ENCODE data around the gene ZFR2. TPM values are rescaled to one million over a fixed set of nuclear protein-coding genes. Genes with fewer than 3 reads are reported as not detected.

ZFR2 gene
- polyA plus RNA-seq, 3 donors: not detected

DNA sequence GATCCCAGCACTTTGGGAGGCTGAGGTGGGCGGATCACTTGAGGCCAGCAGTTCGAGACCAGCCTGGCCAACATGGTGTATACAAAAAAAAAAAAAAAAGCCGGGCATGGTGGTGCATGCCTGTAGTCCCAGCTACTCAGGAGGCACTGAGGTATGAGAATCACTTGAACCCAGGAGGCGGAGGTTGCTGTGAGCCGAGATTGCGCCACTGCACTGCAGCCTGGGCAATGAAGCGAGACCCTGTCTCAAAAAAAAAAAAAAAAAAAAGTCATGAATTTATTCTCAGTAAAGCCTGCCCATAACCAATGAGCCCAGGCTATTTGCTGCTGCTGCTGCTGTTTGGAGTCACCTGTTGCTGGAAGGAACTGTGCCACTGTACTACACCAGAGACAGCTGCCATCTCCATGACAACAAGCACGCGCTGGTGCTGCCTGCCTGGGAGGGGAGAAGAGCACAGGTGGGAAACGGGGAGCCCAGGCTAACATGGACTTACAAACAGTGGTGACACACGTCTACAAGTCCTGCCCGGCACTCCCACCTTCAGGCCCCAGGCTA, 11.3 kb downstream of the ZFR2 start:
- intact Hi-C loops (cut with micrococcal nuclease): no loop called here

DNA sequence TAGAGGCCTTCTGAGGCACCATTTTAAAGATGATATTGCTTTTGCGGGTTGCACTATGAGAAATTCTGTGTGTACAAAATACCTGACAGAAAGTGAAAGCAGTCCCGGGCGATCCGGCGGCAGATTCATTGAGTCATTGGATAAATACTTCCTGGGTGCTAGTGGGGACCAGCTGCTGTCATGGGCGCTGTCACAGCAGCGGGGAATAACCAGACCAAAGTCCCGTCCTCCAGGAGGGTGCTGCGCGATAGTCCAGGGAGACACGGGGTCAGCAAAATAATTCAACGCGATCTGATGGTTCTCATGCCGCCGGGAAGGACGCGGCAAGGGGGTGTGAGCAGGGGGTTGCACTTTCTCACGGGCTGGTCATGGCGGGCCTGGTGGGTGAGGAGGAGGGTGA, 13.5 kb downstream of the ZFR2 start:
- TF ChIP-seq, protein P1, sequence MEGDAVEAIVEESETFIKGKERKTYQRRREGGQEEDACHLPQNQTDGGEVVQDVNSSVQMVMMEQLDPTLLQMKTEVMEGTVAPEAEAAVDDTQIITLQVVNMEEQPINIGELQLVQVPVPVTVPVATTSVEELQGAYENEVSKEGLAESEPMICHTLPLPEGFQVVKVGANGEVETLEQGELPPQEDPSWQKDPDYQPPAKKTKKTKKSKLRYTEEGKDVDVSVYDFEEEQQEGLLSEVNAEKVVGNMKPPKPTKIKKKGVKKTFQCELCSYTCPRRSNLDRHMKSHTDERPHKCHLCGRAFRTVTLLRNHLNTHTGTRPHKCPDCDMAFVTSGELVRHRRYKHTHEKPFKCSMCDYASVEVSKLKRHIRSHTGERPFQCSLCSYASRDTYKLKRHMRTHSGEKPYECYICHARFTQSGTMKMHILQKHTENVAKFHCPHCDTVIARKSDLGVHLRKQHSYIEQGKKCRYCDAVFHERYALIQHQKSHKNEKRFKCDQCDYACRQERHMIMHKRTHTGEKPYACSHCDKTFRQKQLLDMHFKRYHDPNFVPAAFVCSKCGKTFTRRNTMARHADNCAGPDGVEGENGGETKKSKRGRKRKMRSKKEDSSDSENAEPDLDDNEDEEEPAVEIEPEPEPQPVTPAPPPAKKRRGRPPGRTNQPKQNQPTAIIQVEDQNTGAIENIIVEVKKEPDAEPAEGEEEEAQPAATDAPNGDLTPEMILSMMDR (IDR thresholded peaks at IDR 0.05): no peak
- Histone ChIP-seq H3K9ac (ENCODE audit: insufficient read depth, low read length, poor library complexity, severe bottlenecking) (no peak overlapping the region), H3K4me2 (replicated peaks; ENCODE audit: extremely low read depth, low read length, poor library complexity, severe bottlenecking) (no peak overlapping the region), H3K79me2 (ENCODE audit: insufficient read depth, low read length) (no peaks in the 10 kb centered on the region), H3K27ac (ENCODE audit: low read depth in 1 of 2, low read length in 2 of 2) (no peak overlapping the region), H3K4me3 (replicated peaks in 1 of 3; ENCODE audit: low read depth in 2 of 3, low read length in 3 of 3) (no peak overlapping the region), H4K20me1 (ENCODE audit: insufficient read depth, low read length) (no peaks in the 10 kb centered on the region), H3K4me1 (ENCODE audit: control insufficient read depth in 1 of 2, insufficient read depth in 2 of 2, low read length in 2 of 2) (no peaks in the 10 kb centered on the region), H3K9me3 (replicated peaks in 1 of 2; ENCODE audit: control insufficient read depth in 1 of 2, insufficient read depth in 1 of 2, low read length in 2 of 2) (peaks cover 10 to 21% of the 10 kb centered on the region in 2 donors), H3K36me3 (replicated peaks in 1 of 2; ENCODE audit: control insufficient read depth in 1 of 2, insufficient read depth in 2 of 2, low read length in 2 of 2) (no peaks in the 10 kb centered on the region), H3K27me3 (ENCODE audit: control insufficient read depth in 2 of 2, insufficient read depth in 2 of 2, low read length in 2 of 2) (no peaks in the 10 kb centered on the region), H2AFZ (ENCODE audit: insufficient read depth, low read depth, low read length, poor library complexity, severe bottlenecking) (no peak overlapping the region)
- peaks cover 5 to 24% (median 12%) of the 10 kb centered on the region in 7 donors for H3K9me3 Mint-ChIP-seq
- no peaks in the 10 kb centered on the region for H3K4me1 Mint-ChIP-seq
- H3K4me3 Mint-ChIP-seq: no peak overlapping the region
- intact Hi-C loops (cut with micrococcal nuclease): no loop called here
- H3K27me3 Mint-ChIP-seq (ENCODE audit: low read depth in 3 of 3): peaks cover 4 to 11% (median 7%) of the 10 kb centered on the region in 3 donors
- no peak for DNase-seq
- WGBS (ENCODE audit: insufficient coverage): 95% methylated on average over 19 of the region's 19 CpGs
- H3K27ac Mint-ChIP-seq: no peak overlapping the region
- H3K36me3 Mint-ChIP-seq: no peaks in the 10 kb centered on the region

More for the DNA sequence above, 11.3 kb downstream of the ZFR2 start:
- Histone ChIP-seq H2AFZ (ENCODE audit: insufficient read depth, low read depth, low read length, poor library complexity, severe bottlenecking) (no peak overlapping the region), H3K4me1 (ENCODE audit: control insufficient read depth in 1 of 2, insufficient read depth in 2 of 2, low read length in 2 of 2) (no peaks in the 10 kb centered on the region), H3K27ac (ENCODE audit: low read depth in 1 of 2, low read length in 2 of 2) (no peak overlapping the region), H3K27me3 (ENCODE audit: control insufficient read depth in 2 of 2, insufficient read depth in 2 of 2, low read length in 2 of 2) (no peaks in the 10 kb centered on the region), H3K9me3 (replicated peaks in 1 of 2; ENCODE audit: control insufficient read depth in 1 of 2, insufficient read depth in 1 of 2, low read length in 2 of 2) (peaks cover 0 to 3% of the 10 kb centered on the region in 2 donors), H3K36me3 (replicated peaks in 1 of 2; ENCODE audit: control insufficient read depth in 1 of 2, insufficient read depth in 2 of 2, low read length in 2 of 2) (no peaks in the 10 kb centered on the region), H3K4me2 (replicated peaks; ENCODE audit: extremely low read depth, low read length, poor library complexity, severe bottlenecking) (no peak overlapping the region), H4K20me1 (ENCODE audit: insufficient read depth, low read length) (no peaks in the 10 kb centered on the region), H3K79me2 (ENCODE audit: insufficient read depth, low read length) (no peaks in the 10 kb centered on the region), H3K9ac (ENCODE audit: insufficient read depth, low read length, poor library complexity, severe bottlenecking) (no peak overlapping the region), H3K4me3 (replicated peaks in 1 of 3; ENCODE audit: low read depth in 2 of 3, low read length in 3 of 3) (no peak overlapping the region)
- Mint-ChIP-seq H3K4me3 (no peak overlapping the region), H3K9me3 (peaks cover 0 to 7% (median 1%) of the 10 kb centered on the region in 7 donors), H3K4me1 (no peaks in the 10 kb centered on the region), H3K36me3 (no peaks in the 10 kb centered on the region), H3K27me3 (ENCODE audit: low read depth in 3 of 3) (peaks cover 1 to 11% (median 4%) of the 10 kb centered on the region in 3 donors), H3K27ac (no peak overlapping the region)
- 97% methylated on average over 6 of the region's 12 CpGs for WGBS (ENCODE audit: insufficient coverage)
- TF ChIP-seq, protein P1 (IDR thresholded peaks at IDR 0.05): no peak
- DNase-seq: no peak
